Neural cell (in vitro differentiated cells): ENCODE data around the gene CDT1. TPM values are rescaled to one million over a fixed set of nuclear protein-coding genes. Genes with fewer than 3 reads are reported as not detected.
"Not testable (repeated sequence)": the region's sequence is repeated elsewhere in the genome, so short reads cannot be mapped to it uniquely, and the experiment has no call there.

ENCODE experiments used
- H2AFZ ChIP-seq: fragments of 200-600, 300-800 bp; sonication (generic), shearing (Covaris generic); 2 replicates; pipeline ENCODE4 v1.6.0; 2014; ENCODE audit warnings: low read depth, mild to moderate bottlenecking, antibody characterized with exemption, low read length, moderate library complexity
- H3F3A ChIP-seq: fragments of 200-600 bp; shearing (Covaris generic); 2 replicates; pipeline ENCODE4 v1.6.1; 2016; ENCODE audit warnings: mild to moderate bottlenecking, moderate library complexity, mixed read lengths, antibody characterized with exemption, low read length; ENCODE audit not compliant: insufficient read depth, poor library complexity, severe bottlenecking
- H3K27ac ChIP-seq: fragments of 200-600, 300-800 bp; sonication (generic), shearing (Covaris generic); 2 replicates; pipeline ENCODE4 v1.5.1; 2014; ENCODE audit warnings: mild to moderate bottlenecking, low read length, moderate library complexity
- H3K27me3 ChIP-seq: fragments of 300-800, 200-600 bp; sonication (generic), shearing (Covaris generic); 2 replicates; pipeline ENCODE4 v1.6.0; 2014; ENCODE audit warnings: mild to moderate bottlenecking, low read depth, low read length, moderate library complexity; ENCODE audit not compliant: insufficient read depth
- H3K36me3 ChIP-seq: fragments of 300-800, 200-600 bp; sonication (generic), shearing (Covaris generic); 2 replicates; pipeline ENCODE4 v1.5.1; 2014; ENCODE audit warnings: mild to moderate bottlenecking, antibody characterized with exemption, low read length, moderate library complexity; ENCODE audit not compliant: insufficient read depth
- H3K4me2 ChIP-seq: fragments of 300-800, 200-600 bp; sonication (generic), shearing (Covaris generic); 2 replicates; pipeline ENCODE4 v1.6.0; 2014; ENCODE audit warnings: mild to moderate bottlenecking, low read length
- H3K4me3 ChIP-seq: fragments of 300-800, 200-600 bp; sonication (generic), shearing (Covaris generic); 2 replicates; pipeline ENCODE4 v1.5.1; 2014; ENCODE audit warnings: mild to moderate bottlenecking, low read length, moderate library complexity
- H3K79me2 ChIP-seq: fragments of 200-600 bp; shearing (Covaris generic); replicated peaks from 2 replicates; pipeline ENCODE4 v1.6.0; 2014; ENCODE audit warnings: mild to moderate bottlenecking, low read length, moderate library complexity; ENCODE audit not compliant: insufficient read depth
- H3K9ac ChIP-seq: fragments of 300-800, 200-600 bp; sonication (generic), shearing (Covaris generic); 2 replicates; pipeline ENCODE4 v1.6.1; 2016; ENCODE audit warnings: mild to moderate bottlenecking, low read length, mixed read lengths
- H3K9me2 ChIP-seq: fragments of 200-600 bp; shearing (Covaris generic); 2 replicates; pipeline ENCODE4 v1.6.1; 2016; ENCODE audit warnings: mild to moderate bottlenecking, low read length, mixed read lengths; ENCODE audit not compliant: insufficient read depth
- H3K9me3 ChIP-seq: fragments of 200-600, 300-800 bp; sonication (generic), shearing (Covaris generic); 2 replicates; pipeline ENCODE4 v1.6.1; 2016; ENCODE audit warnings: mild to moderate bottlenecking, mixed run types, low read length, moderate library complexity, mixed read lengths
- H4K20me1 ChIP-seq: fragments of 200-600 bp; shearing (Covaris generic); 2 replicates; pipeline ENCODE4 v1.6.1; 2016; ENCODE audit warnings: mild to moderate bottlenecking, mixed run types; ENCODE audit not compliant: insufficient read depth
- EP300 ChIP-seq: fragments of 450-650 bp; conservative IDR thresholded peaks from 2 replicates; pipeline ENCODE4 v1.6.1; 2014; ENCODE audit warnings: antibody characterized with exemption, mild to moderate bottlenecking, moderate library complexity; ENCODE audit not compliant: poor library complexity, severe bottlenecking
- EZH2 ChIP-seq: fragments of 200-600, 300-800 bp; shearing (Covaris generic), sonication (generic); IDR thresholded peaks from 2 replicates; pipeline ENCODE4 v1.6.1; 2014; ENCODE audit warnings: antibody characterized with exemption, low read length, borderline replicate concordance, mild to moderate bottlenecking; ENCODE audit not compliant: insufficient read depth, poor library complexity, severe bottlenecking
- MXI1 ChIP-seq: fragments of 450-650 bp; conservative IDR thresholded peaks from 2 replicates; pipeline ENCODE4 v1.6.1; 2014; ENCODE audit warnings: antibody characterized with exemption, mild to moderate bottlenecking; ENCODE audit not compliant: poor library complexity, severe bottlenecking
- POLR2AphosphoS5 ChIP-seq: IDR thresholded peaks from 2 replicates; pipeline ENCODE4 v1.6.1; 2012
- RAD21 ChIP-seq: fragments of 450-650 bp; conservative IDR thresholded peaks from 2 replicates; pipeline ENCODE4 v1.6.1; 2014; ENCODE audit warnings: antibody characterized with exemption, mild to moderate bottlenecking, moderate library complexity
- SMC3 ChIP-seq: fragments of 450-650 bp; conservative IDR thresholded peaks from 2 replicates; pipeline ENCODE4 v1.6.1; 2014; ENCODE audit warnings: antibody characterized with exemption, mild to moderate bottlenecking, moderate library complexity; ENCODE audit not compliant: poor library complexity
- TAF1 ChIP-seq: IDR thresholded peaks from 2 replicates; pipeline ENCODE4 v1.6.1; 2012; ENCODE audit warnings: low read depth
- polyA plus RNA-seq: library from polyadenylated mRNA; depleted of rRNA; stranded (reverse); fragments of >200 nt; gene quantifications from 2 replicates; pipeline ENCODE4 v1.2.3, GENCODE V29; 2014
- TF ChIP-seq, protein P1 (sequence below): fragments of 450-650 bp; IDR thresholded peaks from 2 replicates; pipeline ENCODE4 v1.5.1; 2014; ENCODE audit warnings: antibody characterized with exemption, mild to moderate bottlenecking, moderate library complexity; ENCODE audit not compliant: poor library complexity, severe bottlenecking
- TF ChIP-seq, protein P2 (sequence below): IDR thresholded peaks from 2 replicates; pipeline ENCODE4 v1.6.1; 2012; ENCODE audit warnings: borderline replicate concordance

Gene CDT1
- polyA plus RNA-seq, 1 donor from 2014 or later: 1.0 TPM

DNA sequence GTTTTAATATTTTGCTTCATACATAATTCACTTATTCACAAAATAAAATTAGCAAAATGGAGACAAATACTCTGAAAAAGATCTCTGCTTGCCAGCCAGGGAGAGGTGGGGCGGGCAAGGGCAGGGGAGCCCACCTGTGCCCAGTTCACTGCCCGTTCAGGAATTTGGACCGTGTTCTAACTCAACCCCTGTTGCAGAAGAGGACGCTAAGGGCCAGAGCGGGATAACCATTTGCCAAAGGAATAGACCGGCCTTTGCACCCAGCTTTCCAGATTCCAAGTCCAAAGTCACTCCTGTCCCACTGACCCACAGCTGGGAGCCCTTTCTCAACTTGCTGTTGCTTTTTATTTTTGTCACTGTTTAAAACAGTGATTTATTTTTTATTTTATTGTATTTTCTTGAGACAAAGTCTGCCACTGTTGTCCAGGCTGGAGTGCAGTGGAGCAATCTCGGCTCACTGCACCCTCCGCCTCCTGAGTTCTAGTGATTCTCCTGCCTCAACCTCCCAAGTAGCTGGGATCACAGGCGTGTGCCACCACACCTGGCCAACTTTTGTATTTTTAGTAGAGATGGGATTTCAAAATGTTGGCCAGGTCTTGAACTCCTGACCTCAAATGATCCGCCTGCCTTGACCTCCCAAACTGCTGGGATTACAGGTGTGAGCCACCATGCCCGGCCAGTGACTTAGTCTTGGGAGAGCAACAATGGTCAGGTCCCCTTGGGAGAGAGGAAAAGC, 15.8 kb upstream of the CDT1 start:
- Histone ChIP-seq H3K79me2 (no peaks in the 10 kb centered on the region), H3K4me3 (no peak overlapping the region), H3K9ac (no peak overlapping the region), H3K27me3 (peaks cover 29% of the 10 kb centered on the region), H3K4me2 (no peak overlapping the region), H4K20me1 (no peaks in the 10 kb centered on the region), H2AFZ (no peak overlapping the region), H3K9me3 (no peaks in the 10 kb centered on the region), H3K27ac (no peak overlapping the region), H3F3A (no peaks in the 10 kb centered on the region), H3K9me2 (no peaks in the 10 kb centered on the region), H3K36me3 (no peaks in the 10 kb centered on the region)
- TF ChIP-seq, protein P1, sequence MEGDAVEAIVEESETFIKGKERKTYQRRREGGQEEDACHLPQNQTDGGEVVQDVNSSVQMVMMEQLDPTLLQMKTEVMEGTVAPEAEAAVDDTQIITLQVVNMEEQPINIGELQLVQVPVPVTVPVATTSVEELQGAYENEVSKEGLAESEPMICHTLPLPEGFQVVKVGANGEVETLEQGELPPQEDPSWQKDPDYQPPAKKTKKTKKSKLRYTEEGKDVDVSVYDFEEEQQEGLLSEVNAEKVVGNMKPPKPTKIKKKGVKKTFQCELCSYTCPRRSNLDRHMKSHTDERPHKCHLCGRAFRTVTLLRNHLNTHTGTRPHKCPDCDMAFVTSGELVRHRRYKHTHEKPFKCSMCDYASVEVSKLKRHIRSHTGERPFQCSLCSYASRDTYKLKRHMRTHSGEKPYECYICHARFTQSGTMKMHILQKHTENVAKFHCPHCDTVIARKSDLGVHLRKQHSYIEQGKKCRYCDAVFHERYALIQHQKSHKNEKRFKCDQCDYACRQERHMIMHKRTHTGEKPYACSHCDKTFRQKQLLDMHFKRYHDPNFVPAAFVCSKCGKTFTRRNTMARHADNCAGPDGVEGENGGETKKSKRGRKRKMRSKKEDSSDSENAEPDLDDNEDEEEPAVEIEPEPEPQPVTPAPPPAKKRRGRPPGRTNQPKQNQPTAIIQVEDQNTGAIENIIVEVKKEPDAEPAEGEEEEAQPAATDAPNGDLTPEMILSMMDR: no peak
- TF ChIP-seq RAD21 (no peak), TAF1 (no peak), MXI1 (no peak), EP300 (no peak), EZH2 (no peak), SMC3 (no peak), POLR2AphosphoS5 (no peak)
- TF ChIP-seq, protein P2, sequence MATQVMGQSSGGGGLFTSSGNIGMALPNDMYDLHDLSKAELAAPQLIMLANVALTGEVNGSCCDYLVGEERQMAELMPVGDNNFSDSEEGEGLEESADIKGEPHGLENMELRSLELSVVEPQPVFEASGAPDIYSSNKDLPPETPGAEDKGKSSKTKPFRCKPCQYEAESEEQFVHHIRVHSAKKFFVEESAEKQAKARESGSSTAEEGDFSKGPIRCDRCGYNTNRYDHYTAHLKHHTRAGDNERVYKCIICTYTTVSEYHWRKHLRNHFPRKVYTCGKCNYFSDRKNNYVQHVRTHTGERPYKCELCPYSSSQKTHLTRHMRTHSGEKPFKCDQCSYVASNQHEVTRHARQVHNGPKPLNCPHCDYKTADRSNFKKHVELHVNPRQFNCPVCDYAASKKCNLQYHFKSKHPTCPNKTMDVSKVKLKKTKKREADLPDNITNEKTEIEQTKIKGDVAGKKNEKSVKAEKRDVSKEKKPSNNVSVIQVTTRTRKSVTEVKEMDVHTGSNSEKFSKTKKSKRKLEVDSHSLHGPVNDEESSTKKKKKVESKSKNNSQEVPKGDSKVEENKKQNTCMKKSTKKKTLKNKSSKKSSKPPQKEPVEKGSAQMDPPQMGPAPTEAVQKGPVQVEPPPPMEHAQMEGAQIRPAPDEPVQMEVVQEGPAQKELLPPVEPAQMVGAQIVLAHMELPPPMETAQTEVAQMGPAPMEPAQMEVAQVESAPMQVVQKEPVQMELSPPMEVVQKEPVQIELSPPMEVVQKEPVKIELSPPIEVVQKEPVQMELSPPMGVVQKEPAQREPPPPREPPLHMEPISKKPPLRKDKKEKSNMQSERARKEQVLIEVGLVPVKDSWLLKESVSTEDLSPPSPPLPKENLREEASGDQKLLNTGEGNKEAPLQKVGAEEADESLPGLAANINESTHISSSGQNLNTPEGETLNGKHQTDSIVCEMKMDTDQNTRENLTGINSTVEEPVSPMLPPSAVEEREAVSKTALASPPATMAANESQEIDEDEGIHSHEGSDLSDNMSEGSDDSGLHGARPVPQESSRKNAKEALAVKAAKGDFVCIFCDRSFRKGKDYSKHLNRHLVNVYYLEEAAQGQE: no peak

DNA sequence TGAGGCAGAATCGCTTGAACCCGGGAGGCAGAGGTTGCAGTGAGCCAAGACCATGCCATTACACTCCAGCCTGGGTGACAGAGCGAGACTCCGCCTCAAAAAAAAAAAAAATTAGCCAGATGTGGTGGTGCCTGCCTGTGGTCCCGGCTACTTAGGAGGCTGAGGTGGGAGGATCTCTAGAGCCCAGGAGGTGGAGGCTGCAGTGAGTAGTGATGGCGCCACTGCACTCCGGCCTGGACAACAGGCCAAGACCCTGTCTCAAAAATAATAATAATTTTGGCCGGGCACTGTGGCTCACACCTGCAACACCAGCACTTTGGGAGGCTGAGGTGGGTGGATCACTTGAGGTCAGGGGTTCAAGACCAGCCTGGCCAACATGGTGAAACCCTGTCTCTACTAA, 14.8 kb upstream of the CDT1 start:
- peaks cover 19% of the 10 kb centered on the region for H3K27me3 ChIP-seq
- not testable (repeated sequence) for H2AFZ ChIP-seq, H3K9me2 ChIP-seq, H3K27ac ChIP-seq, H4K20me1 ChIP-seq, H3K4me3 ChIP-seq, H3K9ac ChIP-seq, H3K4me2 ChIP-seq, H3K9me3 ChIP-seq, H3K79me2 ChIP-seq, H3F3A ChIP-seq, H3K36me3 ChIP-seq

DNA sequence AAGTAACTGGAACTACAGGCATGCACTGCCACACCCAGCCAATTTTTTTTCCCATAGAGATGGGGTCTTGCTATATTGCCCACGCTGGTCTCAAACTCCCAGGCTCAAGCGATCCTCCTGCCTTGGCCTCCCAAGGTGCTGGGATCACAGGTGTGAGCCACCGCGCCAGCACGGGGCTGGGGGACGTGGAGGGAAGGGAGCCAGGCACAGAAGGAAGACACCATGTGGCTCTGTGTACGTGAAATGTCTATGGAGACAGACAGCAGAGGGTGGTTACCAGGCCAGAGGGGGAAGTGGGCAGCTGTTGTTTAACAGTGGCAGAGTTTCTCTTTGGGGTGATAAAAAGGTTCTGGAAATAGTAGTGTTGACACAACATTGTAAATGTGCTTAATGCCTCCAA, 14.0 kb upstream of the CDT1 start:
- no peaks in the 10 kb centered on the region for H3K79me2 ChIP-seq
- H2AFZ ChIP-seq: no peak overlapping the region
- no peaks in the 10 kb centered on the region for H3K9me2 ChIP-seq
- H3K9ac ChIP-seq: no peak overlapping the region
- H3K36me3 ChIP-seq: no peaks in the 10 kb centered on the region
- H3K9me3 ChIP-seq: no peaks in the 10 kb centered on the region
- no peaks in the 10 kb centered on the region for H3F3A ChIP-seq
- TF ChIP-seq RAD21 (no peak), MXI1 (no peak), EP300 (no peak), EZH2 (no peak), POLR2AphosphoS5 (no peak), SMC3 (no peak), TAF1 (no peak)
- TF ChIP-seq, protein P1: no peak
- TF ChIP-seq, protein P2: no peak
- H3K27ac ChIP-seq: no peak overlapping the region
- H3K4me2 ChIP-seq: no peak overlapping the region
- H4K20me1 ChIP-seq: no peaks in the 10 kb centered on the region
- H3K27me3 ChIP-seq: peaks cover 10% of the 10 kb centered on the region
- H3K4me3 ChIP-seq: no peak overlapping the region
